HG03520 (cell line): ENCODE data around the gene RELN.
A peak's percentile ranks its signal among the peaks of the same experiment; 100 is the strongest.
"Not testable (repeated sequence)": the region's sequence is repeated elsewhere in the genome, so short reads cannot be mapped to it uniquely, and the experiment has no call there.

Experiments used
- ATAC-seq: cut with Tn5 transposase; IDR thresholded peaks from one replicate; pipeline ENCODE4 v1.9.1; 2021; ENCODE audit warnings: mild to moderate bottlenecking, moderate library complexity; ENCODE audit not compliant: unreplicated experiment

RELN gene

DNA sequence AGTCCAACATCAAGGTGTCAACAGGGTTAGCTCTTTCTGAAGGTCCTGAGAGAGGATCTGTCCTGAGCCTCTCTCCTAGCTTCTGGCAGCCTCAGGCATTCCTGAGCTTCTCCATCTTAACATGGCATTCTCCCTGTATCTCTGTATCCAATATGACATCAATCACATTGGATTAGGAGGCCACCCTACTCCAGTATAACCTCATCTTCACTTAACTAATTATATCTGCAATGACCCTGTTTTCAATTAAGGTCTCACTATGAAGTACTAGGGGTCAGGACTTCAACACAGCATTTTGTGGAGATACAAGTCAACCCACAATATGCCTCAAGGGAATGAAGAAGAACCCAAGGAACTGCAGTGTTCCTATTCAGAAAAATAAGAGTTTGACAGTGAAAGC is 133.8 kb downstream of the RELN start:
- ATAC-seq, result no peak

DNA sequence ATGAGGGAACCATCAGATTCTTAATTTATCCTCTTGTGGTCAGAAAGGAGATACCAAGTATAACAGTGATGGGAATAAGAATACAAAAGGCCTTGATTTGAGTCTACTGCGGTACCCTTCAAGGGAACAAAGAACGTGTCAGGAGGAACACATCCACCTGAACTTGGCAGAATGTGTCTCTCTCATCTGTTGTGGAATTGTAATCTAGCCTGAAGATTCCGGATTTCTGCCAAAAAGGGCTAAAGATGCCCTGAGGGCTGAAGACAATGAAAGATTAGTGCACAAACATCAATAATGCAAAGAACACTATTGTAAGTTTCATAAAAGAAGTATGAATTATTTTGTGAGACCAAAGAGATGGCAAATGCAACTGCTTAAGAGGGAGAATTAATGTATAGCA is 134.8 kb downstream of the RELN start:
- ATAC-seq, result no peak

DNA sequence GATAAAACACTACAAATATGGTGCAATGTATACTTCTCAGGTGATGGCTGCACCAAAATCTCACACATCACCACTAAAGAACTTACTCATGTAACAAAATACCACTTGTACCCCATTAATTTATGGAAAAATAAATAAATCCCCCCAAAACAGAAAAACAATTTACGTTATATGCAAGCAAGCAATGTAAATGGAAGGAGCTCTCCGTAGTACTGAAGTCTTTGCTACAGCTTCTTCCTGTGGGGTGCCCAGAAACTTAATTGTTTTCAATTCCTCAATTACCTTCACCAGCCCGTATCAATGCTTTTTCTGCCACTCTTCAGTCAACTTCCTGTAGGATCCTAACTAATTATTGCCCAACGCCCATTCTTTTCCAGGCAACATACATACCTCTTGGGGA is 138.1 kb downstream of the RELN start:
- no peak for ATAC-seq

DNA sequence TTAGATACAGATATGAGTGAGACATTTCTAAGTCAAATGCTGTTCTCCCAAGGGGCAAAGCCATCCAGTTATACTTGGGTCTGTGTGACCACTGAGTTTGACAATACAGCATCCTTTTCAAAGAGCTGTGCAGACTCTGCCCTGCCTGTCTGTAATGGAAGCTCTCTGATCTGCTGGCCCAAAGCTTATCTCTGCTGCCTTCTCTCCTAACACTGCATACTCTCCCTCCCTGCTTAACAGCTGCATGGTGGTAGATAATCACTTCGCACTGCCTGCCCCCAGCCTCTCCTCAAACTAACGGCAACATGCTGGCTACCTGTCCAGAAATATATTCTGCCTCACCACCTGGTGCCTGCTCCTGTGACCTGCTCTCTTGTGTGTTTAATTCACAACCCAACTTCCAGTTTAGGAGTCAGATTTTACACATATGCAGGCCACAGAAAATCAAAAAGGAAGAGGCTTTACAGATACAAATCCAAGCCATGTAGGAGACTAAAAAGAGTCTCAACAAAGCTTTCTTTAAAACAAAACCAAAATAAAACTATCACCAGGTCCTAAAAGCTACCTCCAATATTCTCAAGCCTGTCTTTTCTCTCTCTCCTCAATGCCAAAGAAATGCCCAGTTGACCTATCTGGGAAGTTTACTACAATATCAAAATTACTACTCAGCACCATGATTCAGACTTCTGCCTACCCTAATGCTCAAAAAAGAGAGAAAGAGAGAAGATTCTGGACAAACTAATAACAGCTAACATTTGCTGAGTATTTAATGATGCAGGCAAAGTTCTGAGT is 145.6 kb downstream of the RELN start:
- no peak for ATAC-seq

DNA sequence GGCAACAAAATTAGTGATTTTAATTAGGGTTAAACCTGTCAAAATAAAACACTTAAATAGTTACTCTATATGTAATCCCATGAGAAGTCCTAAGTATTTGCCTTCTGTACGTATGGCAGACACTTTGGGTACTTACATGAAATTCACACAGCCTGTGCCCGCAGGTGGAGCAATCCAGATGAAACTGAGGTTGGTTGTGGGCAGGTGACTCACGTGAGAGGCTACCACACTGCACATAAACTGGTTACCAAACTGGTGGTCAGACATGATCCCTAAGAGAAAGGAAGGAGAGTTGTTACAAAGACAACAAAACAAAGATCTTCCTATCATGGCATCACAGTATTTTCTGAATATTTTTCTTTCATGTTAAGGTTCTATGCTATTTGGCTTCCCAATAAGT is 156.1 kb downstream of the RELN start:
- ATAC-seq, result no peak

DNA sequence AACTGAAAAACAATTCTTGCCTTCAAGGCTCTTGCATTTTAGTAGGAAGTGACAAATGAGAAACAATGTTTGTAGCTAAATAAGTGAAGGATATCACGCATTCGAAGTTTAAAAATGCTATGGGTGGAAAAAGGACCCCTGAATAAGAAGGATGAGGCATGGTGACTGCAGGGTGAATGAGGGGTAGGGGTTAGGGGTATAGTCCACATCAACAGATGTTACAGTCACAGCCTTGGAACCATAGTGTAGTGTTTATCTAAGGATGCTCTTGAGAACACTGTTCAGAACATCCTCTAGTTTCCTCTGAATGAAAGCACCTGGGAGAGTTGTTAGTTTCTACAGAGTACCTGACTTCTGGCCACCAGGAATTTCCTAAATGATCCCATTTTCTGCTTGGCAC is 157.0 kb downstream of the RELN start:
- no peak for ATAC-seq

DNA sequence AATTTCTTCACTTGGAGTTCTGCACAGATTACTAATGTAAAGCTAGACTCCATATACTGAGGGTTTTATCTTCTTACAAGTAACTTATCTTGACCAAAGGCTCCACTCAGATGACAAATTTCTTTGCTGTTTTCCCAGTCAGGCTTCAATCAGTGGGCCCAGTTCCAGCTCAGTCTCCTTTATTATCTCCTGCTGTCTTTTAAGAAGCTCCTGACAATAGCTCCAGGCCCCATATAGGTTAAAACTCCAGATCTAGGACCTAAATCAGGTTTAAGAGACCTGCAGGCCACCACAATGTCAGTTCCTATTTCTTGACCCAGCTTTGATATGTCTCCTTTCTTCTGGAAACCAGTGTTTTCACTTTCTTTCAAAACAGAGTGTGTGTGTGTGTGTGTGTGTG is 165.2 kb downstream of the RELN start:
- no peak for ATAC-seq

DNA sequence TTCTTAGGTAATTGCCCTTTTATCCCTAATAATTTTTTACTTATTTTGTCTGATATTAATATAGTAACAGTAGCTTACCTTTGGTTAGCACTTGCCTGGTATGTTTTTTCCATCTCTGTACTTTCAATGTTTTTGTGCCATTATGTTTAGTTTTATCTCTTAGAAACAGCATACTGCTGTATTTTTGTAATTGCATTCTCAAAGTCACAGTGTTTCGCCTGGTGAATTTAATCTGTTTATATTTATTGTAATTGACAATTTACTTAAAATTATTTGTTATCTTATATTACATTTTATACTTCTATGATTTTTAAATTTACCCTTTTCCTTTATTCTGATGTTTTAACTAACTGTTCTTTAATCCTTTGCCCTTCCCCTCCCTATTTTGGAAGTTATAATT is 166.4 kb downstream of the RELN start:
- ATAC-seq, result no peak

DNA sequence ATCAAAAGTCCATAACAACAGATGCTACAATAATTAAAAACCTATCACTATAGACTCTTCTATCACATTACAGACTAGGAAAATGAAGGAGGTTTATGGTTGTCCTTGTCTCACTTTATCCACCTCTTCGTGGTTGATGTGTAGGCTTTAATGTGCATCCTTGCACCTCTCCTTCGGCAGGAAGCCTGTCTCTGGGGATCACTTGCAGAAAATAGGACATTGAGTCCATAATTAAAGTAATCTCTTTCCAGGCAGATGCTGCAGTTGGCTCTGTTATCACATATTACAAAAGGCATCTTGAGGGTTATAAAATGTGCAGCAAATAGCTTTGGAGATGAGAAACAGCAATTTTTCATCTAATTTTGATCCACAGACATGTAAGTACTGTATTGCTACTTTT is 168.4 kb downstream of the RELN start:
- ATAC-seq, result no peak

DNA sequence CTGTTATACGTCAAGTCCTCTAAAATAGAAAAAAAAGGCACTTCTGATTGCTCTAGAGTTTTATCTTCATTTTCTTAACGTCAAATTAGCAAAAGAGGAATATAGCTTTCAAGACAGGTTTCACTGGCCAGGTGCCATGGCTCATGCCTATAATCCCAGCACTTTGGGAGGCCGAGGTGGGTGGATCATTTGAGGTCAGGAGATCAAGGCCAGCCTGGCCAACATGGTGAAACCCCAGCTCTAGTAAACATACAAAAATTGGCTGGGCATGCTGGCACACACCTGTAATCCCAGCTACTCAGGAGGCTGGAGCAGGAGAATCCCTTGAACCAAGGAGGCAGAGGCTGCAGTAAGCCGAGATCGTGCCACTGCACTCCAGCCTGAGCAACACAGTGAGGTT is 173.5 kb downstream of the RELN start:
- ATAC-seq, result not testable (repeated sequence)

DNA sequence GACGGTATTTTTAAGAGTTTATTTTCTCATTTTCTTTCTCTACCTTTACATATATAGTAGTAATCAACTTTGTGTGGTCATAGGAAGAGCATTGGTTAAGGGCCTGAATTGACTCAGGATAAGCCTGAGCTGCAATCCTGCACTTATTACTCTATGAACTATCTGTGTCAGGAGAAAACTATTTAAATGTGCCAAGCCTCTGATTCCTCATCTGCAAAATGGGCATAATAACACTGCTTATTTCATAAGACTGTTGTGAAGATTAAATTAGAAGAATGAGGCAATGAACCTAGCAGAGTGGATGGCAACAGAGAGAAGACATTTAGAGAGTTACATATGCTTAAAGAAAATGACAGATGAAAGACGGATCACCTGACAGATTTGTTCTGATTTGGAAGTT is 175.5 kb downstream of the RELN start:
- no peak for ATAC-seq

DNA sequence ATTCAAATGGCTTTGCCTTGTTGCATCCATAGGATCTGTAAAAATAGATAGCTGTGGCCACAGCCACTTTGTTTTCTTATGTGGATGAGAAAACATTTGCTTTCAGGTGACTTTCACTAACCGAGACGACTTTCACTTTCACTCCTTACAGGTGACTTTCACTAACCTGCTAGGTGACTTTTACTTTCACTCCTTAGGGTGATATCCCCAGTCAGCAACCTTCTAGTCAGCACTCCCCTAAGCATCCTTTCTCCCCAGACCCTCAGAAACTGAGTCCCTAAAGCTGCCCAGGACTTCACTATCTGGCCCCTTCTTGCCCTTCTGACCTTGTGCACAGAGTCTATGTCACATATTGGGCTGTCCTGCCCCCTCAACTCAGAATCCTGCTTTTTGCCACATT is 177.5 kb downstream of the RELN start:
- peak; percentile 64 for ATAC-seq

DNA sequence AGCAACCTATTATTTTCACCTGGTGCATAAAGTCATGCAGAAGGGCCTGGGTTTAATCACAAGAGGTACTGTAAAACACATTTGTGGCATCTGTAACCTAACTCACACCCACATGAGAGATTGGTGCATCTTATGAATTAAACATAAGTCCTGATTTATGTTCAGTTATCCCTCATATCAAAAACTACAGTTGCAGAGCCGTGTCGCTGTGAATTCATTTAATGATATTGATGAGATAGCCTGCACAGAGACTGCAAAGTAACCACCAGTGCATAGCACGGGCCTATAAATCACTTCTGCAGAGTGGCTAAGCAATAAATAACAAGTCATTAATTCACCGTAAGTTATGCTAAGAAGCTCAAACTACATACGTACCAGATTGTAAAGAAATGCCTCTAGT is 178.2 kb downstream of the RELN start:
- no peak for ATAC-seq

DNA sequence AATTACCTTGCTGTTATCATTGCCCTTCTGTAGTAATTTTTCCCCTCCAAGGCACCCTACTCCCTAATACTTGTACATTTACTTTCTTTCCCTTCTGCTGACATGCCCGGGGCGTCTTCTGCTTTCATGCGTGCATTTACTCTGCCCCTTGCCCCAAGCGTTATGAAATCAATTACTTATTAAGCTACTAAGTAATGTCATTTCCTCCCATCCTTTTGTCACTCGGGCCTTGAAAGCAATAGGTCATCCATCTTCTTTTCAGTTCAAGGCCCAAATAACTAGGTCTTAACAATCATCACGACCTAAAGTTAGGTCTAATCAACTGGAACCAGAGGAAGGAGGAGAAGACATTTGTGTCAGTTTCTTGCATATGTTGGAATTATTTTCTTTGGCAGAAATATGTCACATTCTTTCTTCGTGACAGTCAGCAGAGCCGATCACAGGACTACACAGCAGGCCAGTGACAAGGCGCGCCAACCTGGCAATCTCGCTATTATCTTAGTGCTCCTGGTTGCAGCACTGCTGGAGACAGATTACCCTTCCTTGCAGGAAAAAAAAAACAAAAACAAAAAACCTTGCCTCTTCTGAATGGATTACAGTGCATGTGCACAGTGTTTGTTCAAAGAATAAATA is 179.2 kb downstream of the RELN start:
- no peak for ATAC-seq

DNA sequence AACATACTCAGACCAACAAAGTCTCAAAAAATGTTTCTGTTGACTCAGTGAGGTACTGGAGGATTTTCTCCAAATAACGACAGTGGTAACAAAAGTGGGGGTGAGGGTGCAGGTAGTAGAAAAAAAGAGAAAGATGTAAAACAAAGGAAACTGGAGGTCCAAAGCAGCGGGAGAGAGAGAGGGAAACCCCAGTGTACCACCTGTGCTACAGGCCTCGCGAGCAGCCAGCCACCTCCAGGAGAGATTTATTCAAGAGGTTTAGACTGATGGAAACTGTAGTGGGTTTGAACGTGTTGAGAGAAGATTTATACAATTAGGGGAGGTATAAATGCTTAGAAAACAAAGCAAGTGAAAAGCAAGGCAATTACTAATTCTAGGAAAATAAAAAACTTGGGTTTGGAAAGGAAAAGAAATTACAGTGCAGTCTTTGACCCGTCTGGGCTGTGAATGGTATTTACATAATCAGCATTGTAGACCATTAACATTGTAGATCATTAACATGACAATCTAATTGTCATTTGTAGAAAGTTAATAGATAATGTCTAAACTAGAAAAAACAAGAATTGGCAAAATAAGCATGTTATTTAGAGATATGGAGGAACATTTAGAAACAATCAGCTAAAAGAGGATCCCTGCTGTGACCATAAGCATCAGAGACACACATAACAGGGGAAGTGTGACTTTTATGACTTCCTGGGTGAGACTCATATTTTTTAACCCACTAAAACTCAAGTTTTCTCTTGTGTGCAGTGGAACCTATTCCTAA is 180.0 kb downstream of the RELN start:
- ATAC-seq, result no peak

DNA sequence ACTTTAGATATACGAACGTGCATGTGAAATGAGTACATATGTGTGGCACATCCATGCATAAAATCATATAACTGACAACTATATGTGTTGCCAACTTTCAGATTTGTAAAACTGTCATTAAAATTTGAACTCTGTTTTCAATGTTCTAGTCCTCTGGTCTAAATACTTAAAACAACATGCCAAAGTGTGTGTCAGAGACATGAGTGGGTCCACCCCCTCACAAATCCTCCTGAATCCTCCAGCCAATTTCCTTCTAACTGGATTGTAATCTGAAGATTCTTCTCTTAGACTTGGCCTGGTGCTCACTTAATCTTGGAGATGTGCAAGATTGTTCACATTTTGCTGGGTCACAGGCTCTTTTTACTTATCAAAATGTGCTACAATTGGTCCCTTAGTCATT is 184.1 kb downstream of the RELN start:
- ATAC-seq, result no peak

DNA sequence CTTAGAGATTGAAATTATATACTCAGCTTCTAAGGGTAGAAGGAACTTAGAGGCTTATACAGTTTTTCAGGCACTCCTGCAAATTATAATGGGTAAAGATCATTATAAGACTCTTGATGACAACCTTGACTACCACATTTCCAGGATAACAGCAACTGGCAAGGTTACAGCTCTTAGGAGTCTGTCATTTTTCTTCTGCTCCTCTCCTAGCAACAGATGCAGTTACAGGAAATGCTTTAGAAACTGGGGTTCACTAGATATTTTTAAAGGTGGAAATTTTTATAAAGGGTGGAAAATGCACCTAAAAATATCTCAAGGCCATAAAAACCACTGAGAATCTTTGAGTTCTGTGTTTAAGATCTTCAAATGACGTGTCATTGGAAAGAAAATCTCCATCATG is 185.8 kb downstream of the RELN start:
- ATAC-seq, result no peak

DNA sequence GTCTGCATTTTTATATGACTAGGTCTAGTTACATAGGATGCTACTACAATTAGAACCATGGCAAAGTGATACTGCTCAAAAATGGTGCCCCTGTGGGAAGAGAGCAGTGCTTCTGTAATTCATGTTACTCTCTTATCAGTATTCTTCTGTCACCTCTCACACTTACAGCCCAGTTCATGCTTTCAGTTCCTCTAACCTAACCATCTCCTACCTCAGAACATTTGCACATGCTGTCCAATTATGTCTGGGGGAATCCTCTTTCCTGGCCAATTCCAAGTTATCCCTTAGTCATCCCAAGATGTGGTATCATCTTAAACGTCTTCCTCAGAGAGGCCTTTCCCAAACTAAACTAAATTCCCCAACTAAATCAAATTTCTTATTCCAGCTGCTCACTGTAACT is 190.2 kb downstream of the RELN start:
- ATAC-seq, result no peak

DNA sequence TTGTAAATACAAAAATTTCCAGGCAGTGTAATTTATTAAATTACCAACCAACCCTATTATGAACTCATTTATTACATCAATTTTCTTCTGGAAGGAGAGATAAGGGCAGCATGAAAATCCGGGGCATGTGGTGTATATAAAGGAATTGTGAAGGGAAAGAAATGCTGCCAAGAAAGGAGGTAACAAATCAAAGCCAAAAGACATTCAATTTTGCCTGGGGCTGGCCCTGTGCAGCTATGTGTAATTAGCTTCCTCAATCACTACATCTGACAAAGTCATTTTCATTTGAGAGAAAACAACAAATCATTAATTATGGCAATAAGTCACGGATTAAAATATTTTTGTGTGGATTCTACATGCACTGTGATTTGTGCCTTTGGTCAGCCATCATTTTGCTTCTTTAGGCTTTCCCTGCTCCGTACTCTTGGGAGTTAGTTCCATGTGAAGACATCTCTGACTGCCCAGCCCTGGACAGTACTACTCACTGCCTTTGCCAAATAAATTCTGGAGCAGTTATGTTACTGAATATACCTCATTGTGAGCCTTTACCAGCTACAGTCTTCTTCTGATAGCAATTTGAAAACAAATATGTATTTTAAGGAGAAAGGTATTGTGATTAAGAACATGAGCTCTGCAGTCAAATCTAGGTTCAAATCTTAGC is 191.7 kb downstream of the RELN start:
- no peak for ATAC-seq

DNA sequence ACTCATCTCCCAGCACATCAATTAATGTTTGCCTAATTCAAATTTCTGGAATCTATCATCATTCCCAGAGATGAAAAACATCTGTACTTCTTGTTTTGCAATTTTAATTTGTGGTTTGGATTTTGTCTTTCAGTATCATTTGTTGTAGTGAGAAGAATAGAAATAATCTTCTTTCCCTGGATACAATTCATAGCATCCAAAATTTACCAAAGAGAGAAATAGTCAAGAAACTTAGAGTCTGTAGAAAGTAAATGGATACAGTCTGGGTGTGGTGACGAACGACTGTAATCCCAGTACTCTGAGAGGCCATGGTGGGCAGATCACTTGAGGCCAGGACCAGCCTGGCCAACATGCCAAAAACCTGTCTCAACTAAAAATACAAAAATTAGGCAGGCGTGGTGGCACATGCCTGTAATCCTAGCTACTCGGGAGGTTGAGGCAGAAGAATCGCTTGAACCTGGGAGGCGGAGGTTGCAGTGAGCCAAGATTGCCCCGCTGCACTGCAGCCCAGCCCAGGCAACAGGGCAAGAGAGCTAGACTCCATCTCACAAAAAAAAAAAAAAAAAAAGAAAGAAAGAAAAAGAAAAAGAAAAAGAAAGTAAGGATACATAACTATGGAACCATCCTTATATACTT is 193.0 kb downstream of the RELN start:
- no peak for ATAC-seq

DNA sequence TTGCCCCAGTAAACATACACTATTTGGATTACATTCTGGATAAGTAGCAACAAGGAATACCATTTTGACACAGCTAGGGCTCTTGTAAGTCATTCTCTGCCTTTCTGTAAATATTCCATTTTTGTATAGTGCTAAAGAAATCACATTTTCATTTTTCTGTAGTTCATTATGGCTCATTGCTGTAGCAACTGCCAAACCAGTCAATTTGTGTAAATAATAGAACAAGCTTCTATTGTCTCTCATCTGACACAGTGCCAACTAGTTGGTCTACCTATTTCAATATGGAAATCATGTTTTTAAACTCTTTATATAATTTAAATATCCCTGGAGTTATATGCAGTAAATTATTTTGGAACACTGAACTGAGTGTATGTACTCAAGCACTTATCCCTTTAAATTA is 193.7 kb downstream of the RELN start:
- no peak for ATAC-seq
